HepG2 (cell line): Measurements from ENCODE around the gene TEAD1. TPM values are rescaled to one million over a fixed set of nuclear protein-coding genes. Genes with fewer than 3 reads are reported as not detected.
A peak's percentile ranks its signal among the peaks of the same experiment; 100 is the strongest.

ENCODE experiments used
- ATAC-seq: fragments of 200-7000 bp; cut with Tn5 transposase; 3 replicates; pipeline ENCODE4 v1.9.1; 2020; ENCODE audit warnings: mild to moderate bottlenecking, moderate library complexity
- BruUV-seq: library from RNA; stranded (reverse); fragments of 400-500 nt; replicated peaks from 2 replicates; lab custom pipeline; 2021; lab: Mats Ljungman, UMichigan
- CTCF ChIA-PET: fragments of 300-600 bp; formaldehyde crosslinking; extraction: SDS; loops from one replicate; lab custom pipeline; 2021; ENCODE audit warnings: low total read pairs, inconsistent platforms, low intra/inter-chr PET ratio; lab: Yijun Ruan, JAX
- POLR2A ChIA-PET: fragments of 350-600 bp; sonication (Branson Sonifier 250); formaldehyde crosslinking; loops from one replicate; lab custom pipeline; 2020; ENCODE audit warnings: antibody characterized with exemption, inconsistent platforms; lab: Yijun Ruan, JAX
- DNase-seq: peaks from one replicate; pipeline ENCODE4 v3.0.0-alpha.2; 2015; ENCODE audit warnings: low spot score
- FAIRE-seq: peaks from 3 replicates; lab custom pipeline; 2011; peaks lifted over from hg19 to GRCh38; lab: Jason Lieb, UNC
- H2AFZ ChIP-seq: one replicate; pipeline ENCODE4 v1.6.1; 2011; ENCODE audit warnings: low read length, inconsistent platforms
- H3K27ac ChIP-seq: fragments of 300-600 bp; 3 replicates; pipeline ENCODE4 v1.8.0; 2011; ENCODE audit warnings: mixed run types, mild to moderate bottlenecking, mixed read lengths, low read length, inconsistent platforms; ENCODE audit not compliant: insufficient read depth; ENCODE audit errors: extremely low read length
- H3K27me3 ChIP-seq, 2 experiments: fragments of 200-600 bp in 1 of 2; 2 replicates in 1 of 2; 3 replicates in 1 of 2; pipeline versions ENCODE4 v1.6.0 to v1.8.0; 2011; ENCODE audit warnings: low read length in 2 of 2, mild to moderate bottlenecking in 2 of 2, moderate library complexity in 2 of 2, inconsistent platforms in 1 of 2; ENCODE audit not compliant: insufficient read depth in 2 of 2, control insufficient read depth in 1 of 2
- H3K36me3 ChIP-seq, 2 experiments: fragments of 200-600 bp in 1 of 2; replicated peaks in 1 of 2; 2 replicates in 1 of 2; 3 replicates in 1 of 2; pipeline versions ENCODE4 v1.5.1 to v1.8.0; 2011; ENCODE audit warnings: low read length in 2 of 2, inconsistent platforms in 1 of 2; ENCODE audit not compliant: insufficient read depth in 2 of 2, control insufficient read depth in 1 of 2
- H3K4me1 ChIP-seq: 2 replicates; pipeline ENCODE4 v1.5.1; 2012; ENCODE audit warnings: low read length, inconsistent platforms; ENCODE audit not compliant: insufficient read depth
- H3K4me2 ChIP-seq: 2 replicates; pipeline ENCODE4 v1.6.0; 2011; ENCODE audit warnings: low read depth, low read length, inconsistent platforms
- H3K4me3 ChIP-seq, 3 experiments: fragments of 200-600 bp in 1 of 3; sonication (generic), shearing (Covaris generic) in 1 of 3; replicated peaks in 1 of 3; 2 replicates each; pipeline ENCODE4 v1.5.1; 2011 to 2016; ENCODE audit warnings: low read length in 3 of 3, inconsistent platforms in 2 of 3, low read depth in 2 of 3, mild to moderate bottlenecking in 2 of 3, control low read depth in 1 of 3, mixed read lengths in 1 of 3; ENCODE audit not compliant: insufficient read depth in 1 of 3
- H3K79me2 ChIP-seq: one replicate; pipeline ENCODE4 v1.6.1; 2011; ENCODE audit warnings: low read length, inconsistent platforms; ENCODE audit not compliant: insufficient read depth
- H3K9ac ChIP-seq: 2 replicates; pipeline ENCODE4 v1.6.0; 2011; ENCODE audit warnings: mild to moderate bottlenecking, low read depth, low read length, inconsistent platforms; ENCODE audit not compliant: insufficient read depth
- H3K9me3 ChIP-seq: 2 replicates; pipeline ENCODE4 v1.5.1; 2012; ENCODE audit warnings: mild to moderate bottlenecking, low read length
- H4K20me1 ChIP-seq: 2 replicates; pipeline ENCODE4 v1.6.0; 2011; ENCODE audit warnings: inconsistent platforms, mild to moderate bottlenecking, low read length, moderate library complexity; ENCODE audit not compliant: insufficient read depth
- DMAP1 ChIP-seq: IDR thresholded peaks from 2 replicates; pipeline ENCODE4 v1.6.1; 2016
- KDM5B ChIP-seq: sonication (generic); formaldehyde crosslinking; IDR thresholded peaks from 2 replicates; pipeline ENCODE4 v1.4.0; 2020; ENCODE audit warnings: missing genetic modification reagents, mild to moderate bottlenecking, borderline replicate concordance
- KLF9 ChIP-seq: IDR thresholded peaks from 2 replicates; pipeline ENCODE4 v1.6.1; 2016; ENCODE audit warnings: low read depth
- NFKBIZ ChIP-seq: IDR thresholded peaks from 2 replicates; pipeline ENCODE4 v1.6.1; 2018; ENCODE audit warnings: missing genetic modification reagents, missing compliant biosample characterization
- POLR2A ChIP-seq, 2 experiments: IDR thresholded peaks; 2 replicates each; pipeline ENCODE4 v1.6.1; 2011; ENCODE audit warnings: low read depth in 2 of 2, low read length in 2 of 2, mild to moderate bottlenecking in 1 of 2, moderate library complexity in 1 of 2; ENCODE audit not compliant: insufficient read depth in 1 of 2
- POLR2G ChIP-seq: fragments of 200-400 bp; formaldehyde crosslinking; IDR thresholded peaks from 2 replicates; pipeline ENCODE4 v1.6.1; 2018; ENCODE audit warnings: mild to moderate bottlenecking, low read depth, low read length, moderate library complexity
- PRPF4 ChIP-seq: fragments of 200-400 bp; formaldehyde crosslinking; IDR thresholded peaks from 2 replicates; pipeline ENCODE4 v1.6.1; 2016; ENCODE audit warnings: low read length, low read depth; ENCODE audit not compliant: poor library complexity, severe bottlenecking
- SAP130 ChIP-seq: IDR thresholded peaks from 2 replicates; pipeline ENCODE4 v1.6.1; 2016; ENCODE audit warnings: low read depth
- WGBS: methylation state at CpG from one replicate; pipeline ENCODE4 v1.1.6; 2017; ENCODE audit warnings: low lambda C conversion rate; 5-methylcytosine and 5-hydroxymethylcytosine counted together
- in situ Hi-C: cut with HindIII; loops from 2 replicates; pipeline ENCODE4 v1.10.0; 2017; ENCODE audit warnings: low pct_unique_long_range_greater_than_20kb; ENCODE audit not compliant: extremely low pct_ligation_motif_present
- intact Hi-C: fragments of 100-400 bp; cut with micrococcal nuclease; formaldehyde crosslinking; loops from one replicate; pipeline ENCODE4 v1.10.0; 2022; ENCODE audit not compliant: unreplicated experiment
- polyA plus RNA-seq, 8 experiments: library from polyadenylated mRNA; depleted of rRNA in 3 of 8; stranded (reverse) in 7 of 8; unstranded in 1 of 8; fragments of >200 nt; fragmentation: Illumina TruSeq in 4 of 8; extraction: Trizol in 4 of 8; gene quantifications; 2 replicates each; pipeline versions ENCODE4 v1.2.1 to v1.2.3, GENCODE V29; 2011 to 2016; ENCODE audit warnings: low read depth in 4 of 8, missing spikeins in 1 of 8, mixed read lengths in 1 of 8; ENCODE audit not compliant: insufficient read depth in 1 of 8
- total RNA-seq, 5 experiments: library from RNA; depleted of rRNA; stranded (reverse); fragments of >200 nt; fragmentation: Illumina TruSeq; extraction: Trizol; gene quantifications; 2 replicates each; pipeline ENCODE4 v1.2.3, GENCODE V29; 2016; ENCODE audit warnings: low read depth in 1 of 5
- TF ChIP-seq, protein P1 (sequence below): sonication (generic); formaldehyde crosslinking; IDR thresholded peaks from 2 replicates; pipeline ENCODE4 v1.4.0; 2020; ENCODE audit warnings: missing genetic modification reagents, borderline replicate concordance
- TF ChIP-seq, protein P2 (sequence below): sonication (generic); formaldehyde crosslinking; IDR thresholded peaks from 2 replicates; pipeline ENCODE4 v1.4.0; 2020; ENCODE audit warnings: missing genetic modification reagents, borderline replicate concordance
- TF ChIP-seq, protein P3 (sequence below): sonication (generic); formaldehyde crosslinking; IDR thresholded peaks from 2 replicates; pipeline ENCODE4 v1.4.0; 2020; ENCODE audit warnings: missing genetic modification reagents, mild to moderate bottlenecking, borderline replicate concordance

The TEAD1 gene
- total and polyA plus RNA-seq, 2 of the 13 experiments (the other 11 are each of a cell fraction or from before 2014, with no cell fraction given): 20.1 to 30.5 TPM

DNA sequence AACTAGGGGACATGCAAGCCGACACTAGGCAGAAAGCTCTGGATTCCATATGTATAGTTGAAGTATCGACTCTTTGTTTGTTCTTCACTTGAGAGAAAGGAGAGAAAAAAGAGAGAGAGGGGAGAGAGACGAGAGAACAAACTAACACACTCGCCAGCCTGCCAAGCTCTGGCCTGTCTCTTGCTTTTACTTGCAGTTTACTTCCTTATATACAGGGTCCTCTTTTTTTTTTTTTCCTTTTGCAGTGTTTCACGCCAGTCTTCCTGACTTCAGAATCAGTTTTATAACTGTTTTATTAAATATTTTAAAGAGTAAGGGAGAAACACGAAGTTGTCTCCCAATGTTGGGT is 19.9 kb downstream of the TEAD1 start:
- FAIRE-seq (no peak), DNase-seq (no peak), ATAC-seq (no peak)
- BruUV-seq: no TSS peak
- ChIA-PET CTCF (no interaction called here), POLR2A (interaction anchor here (4.1 kb wide), 1 partner anchor 152 kb away, joined by 23 read pairs; no protein-coding TSS in a partner anchor)
- Histone ChIP-seq H3K4me2 (peak overlapping the region; percentile 83), H2AFZ (no peak overlapping the region), H3K27ac (peak overlapping the region; percentile 94), H3K4me3 (peak overlapping the region in 2 of 3 experiments; percentile 5 to 55; a peak in 2 of 6 replicates), H3K27me3 (no peaks in the 10 kb centered on the region), H3K79me2 (peaks cover 88% of the 10 kb centered on the region), H3K9me3 (no peaks in the 10 kb centered on the region), H3K4me1 (peaks cover 73% of the 10 kb centered on the region), H4K20me1 (no peaks in the 10 kb centered on the region; the same call in 1 of the 2 replicates), H3K9ac (peak overlapping the region; percentile 80), H3K36me3 (no peaks in the 10 kb centered on the region)
- intact Hi-C loops: no loop called here
- 33% methylated on average over 6 of the region's 6 CpGs for WGBS
- in situ Hi-C loops: no loop called here
- TF ChIP-seq, protein P1, sequence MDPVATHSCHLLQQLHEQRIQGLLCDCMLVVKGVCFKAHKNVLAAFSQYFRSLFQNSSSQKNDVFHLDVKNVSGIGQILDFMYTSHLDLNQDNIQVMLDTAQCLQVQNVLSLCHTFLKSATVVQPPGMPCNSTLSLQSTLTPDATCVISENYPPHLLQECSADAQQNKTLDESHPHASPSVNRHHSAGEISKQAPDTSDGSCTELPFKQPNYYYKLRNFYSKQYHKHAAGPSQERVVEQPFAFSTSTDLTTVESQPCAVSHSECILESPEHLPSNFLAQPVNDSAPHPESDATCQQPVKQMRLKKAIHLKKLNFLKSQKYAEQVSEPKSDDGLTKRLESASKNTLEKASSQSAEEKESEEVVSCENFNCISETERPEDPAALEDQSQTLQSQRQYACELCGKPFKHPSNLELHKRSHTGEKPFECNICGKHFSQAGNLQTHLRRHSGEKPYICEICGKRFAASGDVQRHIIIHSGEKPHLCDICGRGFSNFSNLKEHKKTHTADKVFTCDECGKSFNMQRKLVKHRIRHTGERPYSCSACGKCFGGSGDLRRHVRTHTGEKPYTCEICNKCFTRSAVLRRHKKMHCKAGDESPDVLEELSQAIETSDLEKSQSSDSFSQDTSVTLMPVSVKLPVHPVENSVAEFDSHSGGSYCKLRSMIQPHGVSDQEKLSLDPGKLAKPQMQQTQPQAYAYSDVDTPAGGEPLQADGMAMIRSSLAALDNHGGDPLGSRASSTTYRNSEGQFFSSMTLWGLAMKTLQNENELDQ (CRISPR knock-in tag): no peak
- TF ChIP-seq KLF9 (CRISPR knock-in tag) (0 out of 2 replicates have a peak, but pooled peaks have one; percentile 18), POLR2A (IDR thresholded peaks at IDR 0.05; ENCODE audit: insufficient read depth in 1 of 2, low read depth in 2 of 2, low read length in 2 of 2) (peak in 1 of 2 experiments; percentile 40; a peak in 1 of 4 replicates), SAP130 (CRISPR knock-in tag) (0 out of 2 replicates have a peak, but pooled peaks have one; percentile 5), NFKBIZ (no peak), KDM5B (no peak), DMAP1 (CRISPR knock-in tag) (no peak), POLR2G (peak; percentile 37; the same call in 1 of the 2 replicates), PRPF4 (no peak)
- TF ChIP-seq, protein P2, sequence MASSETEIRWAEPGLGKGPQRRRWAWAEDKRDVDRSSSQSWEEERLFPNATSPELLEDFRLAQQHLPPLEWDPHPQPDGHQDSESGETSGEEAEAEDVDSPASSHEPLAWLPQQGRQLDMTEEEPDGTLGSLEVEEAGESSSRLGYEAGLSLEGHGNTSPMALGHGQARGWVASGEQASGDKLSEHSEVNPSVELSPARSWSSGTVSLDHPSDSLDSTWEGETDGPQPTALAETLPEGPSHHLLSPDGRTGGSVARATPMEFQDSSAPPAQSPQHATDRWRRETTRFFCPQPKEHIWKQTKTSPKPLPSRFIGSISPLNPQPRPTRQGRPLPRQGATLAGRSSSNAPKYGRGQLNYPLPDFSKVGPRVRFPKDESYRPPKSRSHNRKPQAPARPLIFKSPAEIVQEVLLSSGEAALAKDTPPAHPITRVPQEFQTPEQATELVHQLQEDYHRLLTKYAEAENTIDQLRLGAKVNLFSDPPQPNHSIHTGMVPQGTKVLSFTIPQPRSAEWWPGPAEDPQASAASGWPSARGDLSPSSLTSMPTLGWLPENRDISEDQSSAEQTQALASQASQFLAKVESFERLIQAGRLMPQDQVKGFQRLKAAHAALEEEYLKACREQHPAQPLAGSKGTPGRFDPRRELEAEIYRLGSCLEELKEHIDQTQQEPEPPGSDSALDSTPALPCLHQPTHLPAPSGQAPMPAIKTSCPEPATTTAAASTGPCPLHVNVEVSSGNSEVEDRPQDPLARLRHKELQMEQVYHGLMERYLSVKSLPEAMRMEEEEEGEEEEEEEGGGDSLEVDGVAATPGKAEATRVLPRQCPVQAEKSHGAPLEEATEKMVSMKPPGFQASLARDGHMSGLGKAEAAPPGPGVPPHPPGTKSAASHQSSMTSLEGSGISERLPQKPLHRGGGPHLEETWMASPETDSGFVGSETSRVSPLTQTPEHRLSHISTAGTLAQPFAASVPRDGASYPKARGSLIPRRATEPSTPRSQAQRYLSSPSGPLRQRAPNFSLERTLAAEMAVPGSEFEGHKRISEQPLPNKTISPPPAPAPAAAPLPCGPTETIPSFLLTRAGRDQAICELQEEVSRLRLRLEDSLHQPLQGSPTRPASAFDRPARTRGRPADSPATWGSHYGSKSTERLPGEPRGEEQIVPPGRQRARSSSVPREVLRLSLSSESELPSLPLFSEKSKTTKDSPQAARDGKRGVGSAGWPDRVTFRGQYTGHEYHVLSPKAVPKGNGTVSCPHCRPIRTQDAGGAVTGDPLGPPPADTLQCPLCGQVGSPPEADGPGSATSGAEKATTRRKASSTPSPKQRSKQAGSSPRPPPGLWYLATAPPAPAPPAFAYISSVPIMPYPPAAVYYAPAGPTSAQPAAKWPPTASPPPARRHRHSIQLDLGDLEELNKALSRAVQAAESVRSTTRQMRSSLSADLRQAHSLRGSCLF: no peak
- TF ChIP-seq, protein P3, sequence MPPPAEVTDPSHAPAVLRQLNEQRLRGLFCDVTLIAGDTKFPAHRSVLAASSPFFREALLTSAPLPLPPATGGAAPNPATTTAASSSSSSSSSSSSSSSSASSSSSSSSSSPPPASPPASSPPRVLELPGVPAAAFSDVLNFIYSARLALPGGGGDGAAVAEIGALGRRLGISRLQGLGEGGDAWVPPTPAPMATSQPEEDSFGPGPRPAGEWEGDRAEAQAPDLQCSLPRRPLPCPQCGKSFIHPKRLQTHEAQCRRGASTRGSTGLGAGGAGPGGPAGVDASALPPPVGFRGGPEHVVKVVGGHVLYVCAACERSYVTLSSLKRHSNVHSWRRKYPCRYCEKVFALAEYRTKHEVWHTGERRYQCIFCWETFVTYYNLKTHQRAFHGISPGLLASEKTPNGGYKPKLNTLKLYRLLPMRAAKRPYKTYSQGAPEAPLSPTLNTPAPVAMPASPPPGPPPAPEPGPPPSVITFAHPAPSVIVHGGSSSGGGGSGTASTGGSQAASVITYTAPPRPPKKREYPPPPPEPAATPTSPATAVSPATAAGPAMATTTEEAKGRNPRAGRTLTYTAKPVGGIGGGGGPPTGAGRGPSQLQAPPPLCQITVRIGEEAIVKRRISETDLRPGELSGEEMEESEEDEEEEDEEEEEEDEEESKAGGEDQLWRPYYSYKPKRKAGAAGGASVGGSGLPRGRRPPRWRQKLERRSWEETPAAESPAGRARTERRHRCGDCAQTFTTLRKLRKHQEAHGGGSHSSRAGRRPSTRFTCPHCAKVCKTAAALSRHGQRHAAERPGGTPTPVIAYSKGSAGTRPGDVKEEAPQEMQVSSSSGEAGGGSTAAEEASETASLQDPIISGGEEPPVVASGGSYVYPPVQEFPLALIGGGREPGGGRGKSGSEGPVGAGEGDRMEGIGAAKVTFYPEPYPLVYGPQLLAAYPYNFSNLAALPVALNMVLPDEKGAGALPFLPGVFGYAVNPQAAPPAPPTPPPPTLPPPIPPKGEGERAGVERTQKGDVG: 0 out of 2 replicates have a peak, but pooled peaks have one; percentile 4
